Keratinocyte (primary cell): Measurements from ENCODE around the gene MAP7D1. TPM values are rescaled to one million over a fixed set of nuclear protein-coding genes. Genes with fewer than 3 reads are reported as not detected.

ENCODE experiments used
- DNase-seq: peaks from one replicate; pipeline ENCODE4 v3.0.0-alpha.2; 2011; ENCODE audit warnings: low read depth, missing footprints, low spot score
- FAIRE-seq: peaks from 2 replicates; lab custom pipeline; 2011; peaks lifted over from hg19 to GRCh38; lab: Jason Lieb, UNC
- H2AFZ ChIP-seq: 2 replicates; pipeline ENCODE4 v1.6.0; 2012; ENCODE audit warnings: low read length, control low read depth, inconsistent platforms; ENCODE audit not compliant: control insufficient read depth
- H3K27ac ChIP-seq: 2 replicates; pipeline ENCODE4 v1.5.1; 2011; ENCODE audit warnings: low read length; ENCODE audit not compliant: control insufficient read depth, insufficient read depth
- H3K27me3 ChIP-seq: 3 replicates; pipeline ENCODE4 v1.6.0; 2011; ENCODE audit warnings: low read length; ENCODE audit not compliant: control insufficient read depth, insufficient read depth; ENCODE audit errors: extremely low read depth
- H3K36me3 ChIP-seq, 2 experiments: 2 replicates in 1 of 2; 3 replicates in 1 of 2; pipeline ENCODE4 v1.5.1; 2011; ENCODE audit warnings: low read length in 2 of 2, mild to moderate bottlenecking in 1 of 2; ENCODE audit not compliant: control insufficient read depth in 2 of 2, insufficient read depth in 2 of 2; ENCODE audit errors: extremely low read depth in 1 of 2
- H3K4me1 ChIP-seq: 3 replicates; pipeline ENCODE4 v1.5.1; 2011; ENCODE audit warnings: low read length; ENCODE audit not compliant: control insufficient read depth, insufficient read depth; ENCODE audit errors: extremely low read depth
- H3K4me2 ChIP-seq: 3 replicates; pipeline ENCODE4 v1.6.0; 2011; ENCODE audit warnings: low read depth, low read length; ENCODE audit not compliant: control insufficient read depth, insufficient read depth; ENCODE audit errors: extremely low read depth
- H3K4me3 ChIP-seq, 3 experiments: fragments of 200-600 bp in 1 of 3; sonication (generic) in 1 of 3; 2 replicates in 2 of 3; 3 replicates in 1 of 3; pipeline ENCODE4 v1.5.1; 2011 to 2016; ENCODE audit warnings: low read length in 3 of 3, mild to moderate bottlenecking in 3 of 3, control low read depth in 2 of 3, inconsistent platforms in 1 of 3, low read depth in 1 of 3, mixed read lengths in 1 of 3, mixed run types in 1 of 3, moderate library complexity in 1 of 3; ENCODE audit not compliant: control insufficient read depth in 2 of 3, insufficient read depth in 2 of 3; ENCODE audit errors: extremely low read depth in 1 of 3
- H3K79me2 ChIP-seq: 2 replicates; pipeline ENCODE4 v1.6.0; 2012; ENCODE audit warnings: low read length; ENCODE audit not compliant: control insufficient read depth, insufficient read depth
- H3K9ac ChIP-seq: 3 replicates; pipeline ENCODE4 v1.6.0; 2011; ENCODE audit warnings: low read length; ENCODE audit not compliant: control insufficient read depth, insufficient read depth; ENCODE audit errors: extremely low read depth
- H3K9me1 ChIP-seq: 3 replicates; pipeline ENCODE4 v1.6.0; 2011; ENCODE audit warnings: low read length; ENCODE audit not compliant: control insufficient read depth, insufficient read depth; ENCODE audit errors: extremely low read depth
- H3K9me3 ChIP-seq: 2 replicates; pipeline ENCODE4 v1.5.1; 2012; ENCODE audit warnings: low read depth, low read length; ENCODE audit not compliant: control insufficient read depth
- H4K20me1 ChIP-seq: 3 replicates; pipeline ENCODE4 v1.6.0; 2011; ENCODE audit warnings: low read length; ENCODE audit not compliant: control insufficient read depth, insufficient read depth; ENCODE audit errors: extremely low read depth
- CTCF ChIP-seq, 3 experiments: IDR thresholded peaks in 1 of 3; conservative IDR thresholded peaks in 1 of 3; optimal IDR thresholded peaks in 1 of 3; 2 replicates in 2 of 3; 3 replicates in 1 of 3; pipeline versions ENCODE3 to v1.5.1; 2011; ENCODE audit warnings: low read length in 3 of 3, mild to moderate bottlenecking in 3 of 3, moderate library complexity in 2 of 3, control low read depth in 1 of 3, inconsistent platforms in 1 of 3; ENCODE audit not compliant: insufficient read depth in 2 of 3; ENCODE audit errors: extremely low read depth in 1 of 3
- EZH2 ChIP-seq: IDR thresholded peaks from one replicate; pipeline ENCODE4 v1.6.1; 2012; ENCODE audit warnings: inconsistent platforms, mild to moderate bottlenecking, low read length, moderate library complexity
- dilution Hi-C: fragments of 300-500 bp; cut with MboI; formaldehyde crosslinking; loops from one replicate; pipeline ENCODE4 v1.7.0; 2020; ENCODE audit warnings: low sequenced_read_pairs; ENCODE audit not compliant: extremely low pct_ligation_motif_present
- polyA plus RNA-seq, 5 experiments: library from polyadenylated mRNA; depleted of rRNA in 3 of 5; stranded (reverse) in 3 of 5; stranded (forward) in 1 of 5; unstranded in 1 of 5; fragments of >200 nt; gene quantifications; 1 replicate in 1 of 5; 2 replicates in 3 of 5; 3 replicates in 1 of 5; pipeline versions ENCODE4 v1.2.1 to v1.2.3, GENCODE V29; 2011 to 2012; ENCODE audit warnings: missing spikeins in 2 of 5, low read depth in 1 of 5, low replicate concordance in 1 of 5

MAP7D1 gene
- polyA plus RNA-seq, 1 donor (not counting 4 experiments of a cell fraction or from before 2014, with no cell fraction given): 75.0 TPM

- Histone ChIP-seq H3K79me2 (no peaks in the 10 kb centered on the region), H3K4me1 (peaks cover 8% of the 10 kb centered on the region), H3K27ac (no peak overlapping the region), H3K4me2 (no peak overlapping the region), H3K36me3 (no peaks in the 10 kb centered on the region), H3K9me1 (no peaks in the 10 kb centered on the region), H3K4me3 (no peak overlapping the region), H3K9ac (no peak overlapping the region), H4K20me1 (no peaks in the 10 kb centered on the region), H3K9me3 (no peaks in the 10 kb centered on the region), H2AFZ (no peak overlapping the region), H3K27me3 (peaks cover 28% of the 10 kb centered on the region)
- DNase-seq (no peak), FAIRE-seq (no peak)
- dilution Hi-C loops: no loop called here
- no peak for TF ChIP-seq CTCF (optimal IDR thresholded peaks at IDR 0.05 in 1 of 3, IDR thresholded peaks at IDR 0.05 in 1 of 3, conservative IDR thresholded peaks at IDR 0.05 in 1 of 3; ENCODE audit: extremely low read depth in 1 of 3, insufficient read depth in 2 of 3, low read length in 3 of 3)
- TF ChIP-seq EZH2: no peak
These were observed 29.0 kb upstream of the MAP7D1 start for GRCh38 chr1:36126797-36127500.

GRCh38 chr1:36128126-36128904, 27.6 kb upstream of the MAP7D1 start:
- dilution Hi-C loops: no loop called here
- Histone ChIP-seq H4K20me1 (no peaks in the 10 kb centered on the region), H3K36me3 (no peaks in the 10 kb centered on the region), H2AFZ (no peak overlapping the region), H3K27ac (no peak overlapping the region), H3K79me2 (no peaks in the 10 kb centered on the region), H3K9me3 (no peaks in the 10 kb centered on the region), H3K9me1 (no peaks in the 10 kb centered on the region), H3K27me3 (peaks cover 23% of the 10 kb centered on the region), H3K4me1 (peaks cover 11% of the 10 kb centered on the region), H3K4me3 (no peak overlapping the region), H3K4me2 (no peak overlapping the region), H3K9ac (no peak overlapping the region)
- DNase-seq: no peak
- no peak for FAIRE-seq
- TF ChIP-seq EZH2 (no peak), CTCF (optimal IDR thresholded peaks at IDR 0.05 in 1 of 3, IDR thresholded peaks at IDR 0.05 in 1 of 3, conservative IDR thresholded peaks at IDR 0.05 in 1 of 3; ENCODE audit: extremely low read depth in 1 of 3, insufficient read depth in 2 of 3, low read length in 3 of 3) (no peak)
